GM18907 (cell line): ENCODE data around the gene CALD1.

Experiments used
- ATAC-seq: cut with Tn5 transposase; IDR thresholded peaks from one replicate; pipeline ENCODE4 v1.9.1; 2021; ENCODE audit warnings: mild to moderate bottlenecking, moderate library complexity; ENCODE audit not compliant: unreplicated experiment

CALD1 gene

GRCh38 chr7:134856691-134857090 lies 77.3 kb downstream of the CALD1 start:
- ATAC-seq: no peak

- no peak for ATAC-seq
Observed at GRCh38 chr7:134857958-134858357, 78.5 kb downstream of the CALD1 start.

GRCh38 chr7:134859783-134860182 lies 80.3 kb downstream of the CALD1 start:
- ATAC-seq: no peak

- no peak for ATAC-seq
Observed at GRCh38 chr7:134865001-134865845, 85.8 kb downstream of the CALD1 start.

GRCh38 chr7:134866617-134867016 lies 87.2 kb downstream of the CALD1 start:
- ATAC-seq: no peak

GRCh38 chr7:134870156-134870555 lies 90.7 kb downstream of the CALD1 start:
- no peak for ATAC-seq

GRCh38 chr7:134870781-134871180 lies 91.3 kb downstream of the CALD1 start:
- ATAC-seq: no peak

- no peak for ATAC-seq
Observed at GRCh38 chr7:134873253-134873652, 93.8 kb downstream of the CALD1 start.

- no peak for ATAC-seq
Observed at GRCh38 chr7:134874407-134874806, 95.0 kb downstream of the CALD1 start.

GRCh38 chr7:134875867-134876266 lies 96.4 kb downstream of the CALD1 start:
- no peak for ATAC-seq

- ATAC-seq: no peak
Observed at GRCh38 chr7:134878746-134879357, 99.4 kb downstream of the CALD1 start.

- ATAC-seq: no peak
Observed at GRCh38 chr7:134879815-134880475, 100.5 kb downstream of the CALD1 start.

- ATAC-seq: no peak
Observed at GRCh38 chr7:134882481-134882880, 103.0 kb downstream of the CALD1 start.

- ATAC-seq: no peak
Observed at GRCh38 chr7:134885967-134886352, 106.5 kb downstream of the CALD1 start.

- ATAC-seq: no peak
Observed at GRCh38 chr7:134886353-134887057, 107.1 kb downstream of the CALD1 start.

- ATAC-seq: no peak
Observed at GRCh38 chr7:134887523-134887922, 108.1 kb downstream of the CALD1 start.

GRCh38 chr7:134888141-134888740 lies 108.8 kb downstream of the CALD1 start:
- ATAC-seq: no peak

- no peak for ATAC-seq
Observed at GRCh38 chr7:134890246-134891240, 111.1 kb downstream of the CALD1 start.

GRCh38 chr7:134891262-134891695 lies 111.8 kb downstream of the CALD1 start:
- no peak for ATAC-seq
